Calu3 (cell line): ENCODE measurements around the gene PDE6G. TPM values are rescaled to one million over a fixed set of nuclear protein-coding genes. Genes with fewer than 3 reads are reported as not detected.
A peak's percentile ranks its signal among the peaks of the same experiment; 100 is the strongest.

Experiments
- BruUV-seq: library from RNA; stranded (reverse); fragments of 400-500 nt; replicated peaks from 2 replicates; lab custom pipeline; 2021; lab: Mats Ljungman, UMichigan
- CTCF ChIA-PET: fragments of 300-600 bp; sonication (Branson Sonifier 250); formaldehyde crosslinking; loops from one replicate; lab custom pipeline; 2022; ENCODE audit warnings: antibody characterized with exemption; lab: Charles Lee
- DNase-seq: peaks from one replicate; pipeline ENCODE4 v3.0.0; 2022
- H3K27ac Mint-ChIP-seq: one replicate; pipeline ENCODE4 v1.8.0; 2022; ENCODE audit warnings: mixed read lengths; ENCODE audit not compliant: unreplicated experiment
- H3K27me3 Mint-ChIP-seq: one replicate; pipeline ENCODE4 v1.8.0; 2022; ENCODE audit warnings: mixed read lengths; ENCODE audit not compliant: unreplicated experiment
- H3K36me3 Mint-ChIP-seq: one replicate; pipeline ENCODE4 v1.8.0; 2022; ENCODE audit warnings: mild to moderate bottlenecking, moderate library complexity, mixed read lengths; ENCODE audit not compliant: insufficient read depth, unreplicated experiment
- H3K4me1 Mint-ChIP-seq: one replicate; pipeline ENCODE4 v1.8.0; 2022; ENCODE audit warnings: mild to moderate bottlenecking, low read depth, mixed read lengths; ENCODE audit not compliant: unreplicated experiment
- H3K4me3 Mint-ChIP-seq: one replicate; pipeline ENCODE4 v1.8.0; 2022; ENCODE audit warnings: mild to moderate bottlenecking, low read depth, moderate library complexity, mixed read lengths; ENCODE audit not compliant: unreplicated experiment
- H3K9me3 Mint-ChIP-seq: one replicate; pipeline ENCODE4 v1.8.0; 2022; ENCODE audit warnings: low read depth, mixed read lengths; ENCODE audit not compliant: unreplicated experiment
- CTCF ChIP-seq: fragments of 200-600 bp; IDR thresholded peaks from one replicate; pipeline ENCODE4 v1.8.0; 2022; ENCODE audit warnings: antibody characterized with exemption; ENCODE audit not compliant: unreplicated experiment
- intact Hi-C: fragments of 100-400 bp; cut with micrococcal nuclease; formaldehyde crosslinking; loops from one replicate; pipeline ENCODE4 v1.10.0; 2022; ENCODE audit not compliant: unreplicated experiment
- total RNA-seq: library from RNA; stranded (reverse); gene quantifications from 2 replicates; pipeline ENCODE4 v1.2.3, GENCODE V29; 2022

The PDE6G gene
- total RNA-seq, 1 experiment from 2014 or later, result not detected

GRCh38 chr17:81702934-81703746, 46.8 kb upstream of the PDE6G start, which contains the start of gene MRPL12:
Gene MRPL12, plus strand, starts transcription at chr17:81703367. Its CDS starts 135 bp downstream, at chr17:81703502.
- Mint-ChIP-seq H3K9me3 (no peaks in the 10 kb centered on the region), H3K27me3 (no peaks in the 10 kb centered on the region), H3K4me1 (peaks cover 22% of the 10 kb centered on the region), H3K4me3 (peak within 1 kb of the TSS; percentile 98), H3K27ac (peak within 1 kb of the TSS; percentile 98), H3K36me3 (peaks cover 88% of the 10 kb centered on the region)
- CTCF ChIA-PET, result interaction anchor here (0.6 to 1.7 kb wide), 4 partner anchors 18 to 124 kb away, joined by 3 to 8 read pairs (median 6); partner anchors contain the start of genes ARL16 and HGS
- TSS peak; percentile 85 for BruUV-seq
- intact Hi-C loops, result no loop called here
- no peak for TF ChIP-seq CTCF
- peak; percentile 91 for DNase-seq

DNA sequence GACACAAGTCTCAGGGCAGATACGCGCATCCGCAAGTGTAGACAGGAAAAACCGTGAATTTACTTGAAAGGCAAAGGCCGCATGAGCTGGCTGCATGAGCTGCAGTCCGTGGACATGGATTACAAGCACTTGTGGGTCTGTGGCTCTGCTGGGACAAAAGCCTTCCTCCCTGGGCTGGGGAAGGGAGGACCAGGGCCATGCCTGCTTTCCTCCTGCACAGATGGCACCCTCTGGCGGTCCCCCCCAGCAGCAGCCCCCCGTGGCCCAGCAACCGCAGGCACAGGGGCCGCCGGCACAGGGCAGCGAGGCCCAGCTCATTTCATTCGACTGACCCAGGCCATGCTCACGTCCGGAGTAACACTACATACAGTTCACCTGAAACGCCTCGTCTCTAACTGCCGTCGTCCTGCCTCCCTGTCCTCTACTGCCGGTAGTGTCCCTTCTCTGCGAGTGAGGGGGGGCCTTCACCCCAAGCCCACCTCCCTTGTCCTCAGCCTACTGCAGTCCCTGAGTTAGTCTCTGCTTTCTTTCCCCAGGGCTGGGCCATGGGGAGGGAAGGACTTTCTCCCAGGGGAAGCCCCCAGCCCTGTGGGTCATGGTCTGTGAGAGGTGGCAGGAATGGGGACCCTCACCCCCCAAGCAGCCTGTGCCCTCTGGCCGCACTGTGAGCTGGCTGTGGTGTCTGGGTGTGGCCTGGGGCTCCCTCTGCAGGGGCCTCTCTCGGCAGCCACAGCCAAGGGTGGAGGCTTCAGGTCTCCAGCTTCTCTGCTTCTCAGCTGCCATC, 45.1 kb upstream of the PDE6G start:
- no TSS peak for BruUV-seq
- Mint-ChIP-seq H3K4me1 (peaks cover 22% of the 10 kb centered on the region), H3K27me3 (no peaks in the 10 kb centered on the region), H3K4me3 (peak overlapping the region; percentile 98), H3K36me3 (peaks cover 92% of the 10 kb centered on the region), H3K27ac (peak overlapping the region; percentile 98), H3K9me3 (no peaks in the 10 kb centered on the region)
- no peak for TF ChIP-seq CTCF
- CTCF ChIA-PET, result interaction anchor here (1.1 kb wide), 1 partner anchor 18 kb away, joined by 4 read pairs; the partner anchor contains the start of genes ARL16 and HGS
- intact Hi-C loops, result no loop called here
- DNase-seq, result no peak

DNA sequence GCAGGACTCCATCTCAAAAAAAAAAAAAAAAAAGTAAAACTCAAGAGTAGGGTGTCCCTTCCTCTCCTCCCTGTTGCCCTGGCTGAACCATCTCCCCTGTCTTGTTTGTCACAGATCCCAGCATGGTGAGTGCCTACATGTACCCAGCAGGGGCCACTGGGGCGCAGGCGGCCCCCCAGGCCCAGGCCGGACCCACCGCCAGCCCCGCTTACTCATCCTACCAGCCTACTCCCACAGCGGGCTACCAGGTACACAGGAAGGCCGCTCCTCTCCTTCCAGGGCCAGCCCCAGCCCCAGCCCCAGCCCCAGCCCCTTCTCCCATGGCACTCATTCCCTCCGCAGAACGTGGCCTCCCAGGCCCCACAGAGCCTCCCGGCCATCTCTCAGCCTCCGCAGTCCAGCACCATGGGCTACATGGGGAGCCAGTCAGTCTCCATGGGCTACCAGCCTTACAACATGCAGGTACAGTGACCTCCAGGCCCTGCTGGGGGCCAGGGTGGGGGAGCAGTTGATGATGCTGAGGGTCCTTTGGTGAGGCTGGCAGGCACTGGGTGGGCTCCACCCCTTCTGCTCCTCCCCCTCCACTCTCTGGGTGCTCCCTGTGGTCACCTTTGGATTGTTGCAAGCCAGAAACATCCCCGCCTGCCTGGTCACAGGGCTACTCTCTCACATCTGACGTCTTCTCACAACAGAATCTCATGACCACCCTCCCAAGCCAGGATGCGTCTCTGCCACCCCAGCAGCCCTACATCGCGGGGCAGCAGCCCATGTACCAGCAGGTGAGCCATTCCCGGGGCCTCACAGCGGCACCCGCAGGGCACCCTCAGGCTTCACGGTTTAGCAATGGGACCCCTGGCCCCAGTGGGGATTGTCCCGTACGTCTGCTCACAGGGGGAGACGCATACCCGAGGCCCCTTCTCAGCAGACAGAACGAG, 44.3 kb upstream of the PDE6G start:
- Mint-ChIP-seq H3K4me1 (peaks cover 22% of the 10 kb centered on the region), H3K4me3 (peak overlapping the region; percentile 98), H3K27ac (peak overlapping the region; percentile 12), H3K36me3 (peaks cover 90% of the 10 kb centered on the region), H3K27me3 (no peaks in the 10 kb centered on the region), H3K9me3 (no peaks in the 10 kb centered on the region)
- DNase-seq, result no peak
- CTCF ChIA-PET, result interaction anchor here (1.1 kb wide), 1 partner anchor 17 kb away, joined by 4 read pairs; the partner anchor contains the start of genes ARL16 and HGS
- TF ChIP-seq CTCF, result no peak
- BruUV-seq, result no TSS peak
- intact Hi-C loops, result no loop called here
